GM18861 (cell line): ENCODE results near the gene PKNOX1.
"Not testable (repeated sequence)": the region's sequence is repeated elsewhere in the genome, so short reads cannot be mapped to it uniquely, and the experiment has no call there.

Experiments used
- ATAC-seq: cut with Tn5 transposase; IDR thresholded peaks from one replicate; pipeline ENCODE4 v1.9.1; 2021; ENCODE audit not compliant: unreplicated experiment

PKNOX1 gene

DNA sequence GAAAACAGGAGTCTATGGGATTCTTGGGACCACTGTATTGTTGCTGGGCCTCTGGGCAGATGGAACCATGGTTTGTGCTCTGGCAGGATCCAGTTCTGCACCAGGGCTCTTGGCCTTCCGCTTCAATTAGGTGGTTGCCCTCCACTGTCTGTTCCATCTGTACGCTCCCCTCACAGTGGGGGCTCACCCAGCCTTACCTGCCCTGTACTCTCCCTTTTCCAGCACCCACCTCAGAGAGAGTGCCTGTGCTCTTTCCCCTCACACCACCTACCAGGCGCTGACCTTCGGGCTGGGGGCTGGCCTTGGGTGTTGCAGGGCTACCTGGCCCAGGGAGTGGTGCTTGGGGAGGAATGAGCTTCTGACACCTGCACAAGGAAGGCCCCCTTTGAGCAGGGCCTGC, 7.5 kb downstream of the PKNOX1 start:
- no peak for ATAC-seq

DNA sequence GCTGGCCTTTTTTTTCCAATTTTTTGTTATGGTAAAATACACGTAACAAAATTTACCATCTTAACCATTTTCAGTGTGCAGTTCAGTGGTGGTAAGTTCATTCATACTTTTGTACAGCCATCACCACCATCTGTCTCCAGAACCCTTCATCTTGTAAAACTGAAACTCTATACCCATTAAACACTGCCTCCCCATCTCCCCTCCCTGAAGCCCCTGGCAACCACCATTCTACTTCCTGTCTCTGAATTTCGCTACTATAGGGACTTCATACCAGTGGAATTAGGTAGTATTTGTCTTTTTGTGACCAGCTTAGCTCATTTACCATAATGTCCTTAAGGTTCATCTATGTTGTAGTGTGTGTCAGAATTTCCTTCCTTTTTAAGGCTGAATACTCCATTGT, 8.7 kb downstream of the PKNOX1 start:
- no peak for ATAC-seq

DNA sequence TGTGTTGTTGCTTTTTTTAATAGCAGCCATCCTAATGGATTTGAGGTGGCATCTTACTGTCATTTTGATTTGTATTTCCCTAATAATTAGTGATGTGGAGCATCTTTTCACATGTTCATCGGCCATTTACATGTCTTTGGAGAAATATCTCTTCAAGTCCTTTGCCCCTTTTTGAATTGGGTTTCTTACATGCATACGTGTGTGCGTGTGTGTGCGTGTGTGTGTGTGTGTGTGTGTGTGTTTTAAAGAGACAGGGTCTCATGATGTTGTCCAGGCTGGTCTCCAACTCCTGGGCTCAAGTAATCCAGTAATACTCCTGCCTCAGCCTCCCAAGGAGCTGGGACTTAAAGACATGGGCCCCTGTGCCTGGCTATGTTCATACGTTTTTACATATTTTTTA, 9.5 kb downstream of the PKNOX1 start:
- ATAC-seq = no peak

GRCh38 chr21:42986125-42986783, 11.9 kb downstream of the PKNOX1 start:
- ATAC-seq = no peak

DNA sequence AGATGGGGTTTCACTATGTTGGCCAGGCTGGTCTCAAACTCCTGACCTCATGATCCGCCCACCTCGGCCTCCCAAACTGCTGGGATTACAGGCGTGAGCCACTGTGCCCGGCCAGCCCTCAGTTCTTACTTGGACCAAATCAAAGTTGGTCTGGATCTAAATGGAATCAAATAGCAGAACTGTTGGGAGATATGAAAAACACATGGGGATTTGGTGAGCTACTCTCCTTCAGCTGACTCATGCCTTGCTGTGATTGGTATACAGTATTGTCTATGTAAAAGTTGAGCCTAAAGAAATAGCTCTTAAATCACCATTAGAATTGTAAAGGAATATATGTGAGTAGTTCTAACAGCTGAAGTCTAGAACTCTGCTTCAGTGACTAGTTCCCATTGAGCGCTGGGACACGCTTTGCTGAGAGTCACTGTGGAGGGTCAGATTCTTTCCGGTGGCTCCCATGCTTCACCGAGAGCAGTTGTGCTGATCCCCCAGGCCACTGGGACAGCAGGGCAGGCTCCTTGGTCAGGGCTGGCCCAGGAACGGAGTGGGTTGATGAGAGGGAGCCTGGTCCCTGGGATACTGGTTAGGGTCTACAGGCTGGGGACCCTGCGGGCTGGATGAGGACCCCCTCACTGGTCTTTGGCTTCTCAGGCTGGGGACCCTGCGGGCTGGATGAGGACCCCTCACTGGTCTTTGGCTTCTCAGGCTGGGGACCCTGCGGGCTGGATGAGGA, 14.0 kb downstream of the PKNOX1 start:
- no peak for ATAC-seq

GRCh38 chr21:42989370-42989769, 15.0 kb downstream of the PKNOX1 start:
- ATAC-seq = not testable (repeated sequence)

GRCh38 chr21:42989816-42990650, 15.7 kb downstream of the PKNOX1 start:
- no peak for ATAC-seq

DNA sequence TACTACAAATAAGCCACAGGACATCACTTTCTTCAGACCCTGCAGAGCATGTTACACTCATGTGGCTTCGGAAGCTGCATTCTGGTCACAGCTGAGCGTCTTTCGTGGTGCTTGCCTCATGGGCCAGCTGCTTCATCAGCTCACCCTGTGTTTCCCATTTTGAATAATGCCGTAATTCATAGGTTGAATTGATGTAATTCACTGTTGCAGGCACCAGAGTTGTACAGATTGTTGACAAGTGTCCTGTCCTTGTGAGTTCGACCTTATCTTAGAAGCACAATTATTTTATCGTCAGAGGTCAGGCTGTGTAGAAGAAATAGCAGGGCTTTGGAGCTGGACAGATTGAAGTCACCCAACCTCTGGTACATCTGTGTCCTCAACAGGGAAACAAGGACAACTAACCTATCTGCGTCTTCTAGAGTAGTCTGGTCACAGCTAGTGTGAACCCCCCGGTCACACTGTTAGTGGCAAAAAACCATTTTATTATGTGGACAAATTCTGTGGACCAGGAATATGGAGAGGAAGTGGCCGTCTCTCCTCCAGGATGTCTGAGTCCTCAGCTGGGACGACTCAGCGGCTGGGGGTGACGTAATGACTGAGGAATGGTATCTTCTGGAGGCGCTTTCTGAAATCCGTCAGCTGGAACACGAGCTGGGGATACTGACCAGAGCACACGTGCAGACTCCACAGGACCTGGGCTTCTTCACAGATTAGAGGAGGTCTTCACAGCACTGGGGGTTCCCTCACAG, 17.8 kb downstream of the PKNOX1 start:
- no peak for ATAC-seq

- ATAC-seq = no peak
These were observed 18.8 kb downstream of the PKNOX1 start for GRCh38 chr21:42993051-42993712.

GRCh38 chr21:42997053-42997452, 22.7 kb downstream of the PKNOX1 start:
- no peak for ATAC-seq

DNA sequence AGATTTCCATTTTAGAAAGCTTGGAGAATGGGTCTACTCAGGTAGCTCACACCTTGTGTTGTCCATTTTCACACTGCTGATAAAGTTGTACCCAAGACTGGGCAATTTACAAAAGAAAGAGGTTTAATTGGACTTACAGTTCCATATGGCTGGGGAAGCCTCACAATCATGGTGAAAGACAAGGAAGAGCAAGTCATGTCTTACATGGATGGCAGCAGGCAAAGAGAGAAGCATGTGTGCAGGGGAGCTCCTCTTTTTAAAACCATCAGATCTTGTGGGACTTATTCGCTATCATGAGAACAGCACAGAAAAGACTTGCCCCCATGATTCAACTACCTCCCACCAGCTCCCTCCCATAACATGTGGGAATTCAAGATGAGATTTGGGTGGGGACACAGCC, 23.6 kb downstream of the PKNOX1 start:
- not testable (repeated sequence) for ATAC-seq

DNA sequence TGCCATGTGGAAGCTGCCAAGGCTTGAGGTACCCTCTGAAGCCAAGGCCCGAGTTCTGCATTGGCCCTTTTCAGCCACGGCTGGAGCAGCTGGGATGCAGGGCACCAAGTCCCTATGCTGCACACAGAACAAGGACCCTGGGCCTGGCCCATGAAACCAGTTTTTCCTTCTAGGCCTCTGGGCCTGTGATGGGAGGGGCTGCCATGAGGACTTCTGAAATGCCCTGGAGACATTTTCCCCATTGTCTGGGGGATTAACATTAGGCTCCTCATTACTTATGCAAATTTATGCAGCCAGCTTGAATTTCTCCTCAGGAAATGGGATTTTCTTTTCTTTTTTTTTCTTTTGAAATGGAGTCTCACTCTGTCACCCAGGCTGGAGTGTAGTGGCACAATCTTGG, 24.8 kb downstream of the PKNOX1 start:
- not testable (repeated sequence) for ATAC-seq

- ATAC-seq = not testable (repeated sequence)
These were observed 25.7 kb downstream of the PKNOX1 start for GRCh38 chr21:43000041-43000440.

DNA sequence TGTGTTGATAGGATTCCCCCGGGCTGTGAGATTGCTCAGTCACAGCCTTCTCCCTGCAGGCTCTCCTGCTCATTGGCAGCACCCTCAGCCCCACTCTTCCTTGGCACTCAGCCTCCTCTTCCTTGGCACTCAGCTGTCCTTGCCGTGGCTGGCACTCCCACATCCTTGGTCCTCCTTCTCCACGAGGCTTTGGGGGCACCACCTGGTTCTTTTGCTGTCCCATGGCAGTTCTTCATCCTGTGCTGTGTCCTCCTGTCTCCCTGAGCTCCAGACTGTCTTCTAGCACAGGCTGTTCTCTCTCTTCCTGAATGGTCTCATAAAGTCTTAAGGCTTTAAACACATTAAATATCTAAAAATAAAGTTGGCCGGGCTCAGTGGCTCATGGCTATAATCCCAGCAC, 27.0 kb downstream of the PKNOX1 start:
- no peak for ATAC-seq

DNA sequence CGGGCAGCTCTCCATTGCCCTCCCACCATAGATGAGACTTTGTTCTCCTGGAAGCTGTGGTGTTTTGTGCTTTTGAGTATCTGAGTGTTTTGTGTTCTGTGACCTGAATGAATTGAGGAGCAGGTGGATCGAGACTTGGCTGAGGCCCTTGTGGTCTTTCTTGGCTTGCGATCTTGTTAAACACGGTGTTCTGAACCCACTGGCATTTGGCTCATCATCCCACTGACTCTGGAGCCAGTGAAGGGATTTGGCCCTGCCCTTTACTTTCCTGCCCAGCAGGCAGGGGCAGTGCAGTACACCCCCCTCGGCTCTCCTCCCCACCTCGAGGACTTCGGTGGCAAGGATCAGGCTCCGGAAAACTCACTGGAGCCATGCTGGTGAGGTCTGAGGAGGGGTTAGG, 30.6 kb downstream of the PKNOX1 start:
- no peak for ATAC-seq

DNA sequence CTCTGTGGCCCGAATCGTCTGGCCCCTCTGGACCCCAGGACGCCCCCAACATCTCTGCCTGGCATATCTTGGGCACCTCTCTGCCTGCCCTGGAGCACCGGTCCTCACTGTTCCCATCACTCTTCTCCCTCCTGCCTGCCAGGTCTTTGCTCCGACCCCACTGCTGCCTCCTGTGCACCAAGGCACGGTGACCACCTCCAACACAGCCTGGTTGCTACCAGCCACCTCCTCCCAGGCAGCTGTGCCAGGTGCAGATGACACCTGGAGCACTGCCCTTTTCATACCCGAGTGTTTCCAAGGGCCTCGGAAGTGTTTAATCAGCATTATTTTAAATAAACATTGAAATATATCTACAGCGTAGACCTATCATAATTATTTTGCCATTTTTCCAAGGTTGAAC, 31.3 kb downstream of the PKNOX1 start:
- ATAC-seq = no peak

DNA sequence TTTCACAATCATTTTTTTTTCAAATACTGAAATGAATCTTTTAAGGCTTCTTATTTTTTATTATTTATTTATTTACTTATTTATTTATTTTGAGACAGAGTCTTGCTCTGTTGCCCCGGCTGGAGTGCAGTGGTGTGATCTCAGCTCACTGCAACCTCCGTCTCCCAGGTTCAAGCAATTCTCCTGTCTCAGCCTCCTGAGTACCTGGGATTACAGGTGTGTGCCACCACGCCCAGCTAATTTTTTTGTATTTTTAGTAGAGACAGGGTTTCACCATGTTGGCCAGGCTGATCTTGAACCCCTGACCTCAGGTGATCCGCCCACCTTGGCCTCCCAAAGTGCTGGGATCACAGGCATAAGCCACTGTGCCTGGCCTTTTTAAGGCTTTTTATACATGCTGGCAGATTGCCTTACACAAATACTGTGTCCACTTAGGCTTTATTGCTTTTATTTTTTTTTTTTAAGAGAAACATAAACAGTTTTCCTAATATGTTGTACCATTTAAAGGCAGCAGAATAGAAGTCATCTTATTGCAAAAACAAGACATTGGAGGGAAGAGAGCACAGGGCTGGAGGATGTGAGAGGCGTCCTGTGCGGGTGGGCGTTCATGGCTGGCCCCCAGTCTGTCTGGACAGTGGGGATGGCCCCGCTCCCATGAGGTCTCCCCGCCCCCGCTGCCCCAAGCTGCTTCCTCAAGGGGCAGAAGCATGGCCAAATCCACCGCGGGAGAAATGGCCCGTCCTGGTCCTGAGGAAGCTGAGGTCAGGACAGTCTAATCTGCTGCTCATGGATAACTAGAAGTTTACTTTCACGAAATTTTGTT, 31.9 kb downstream of the PKNOX1 start:
- not testable (repeated sequence) for ATAC-seq

- ATAC-seq = no peak
These were observed 32.5 kb downstream of the PKNOX1 start for GRCh38 chr21:43006874-43007208.

DNA sequence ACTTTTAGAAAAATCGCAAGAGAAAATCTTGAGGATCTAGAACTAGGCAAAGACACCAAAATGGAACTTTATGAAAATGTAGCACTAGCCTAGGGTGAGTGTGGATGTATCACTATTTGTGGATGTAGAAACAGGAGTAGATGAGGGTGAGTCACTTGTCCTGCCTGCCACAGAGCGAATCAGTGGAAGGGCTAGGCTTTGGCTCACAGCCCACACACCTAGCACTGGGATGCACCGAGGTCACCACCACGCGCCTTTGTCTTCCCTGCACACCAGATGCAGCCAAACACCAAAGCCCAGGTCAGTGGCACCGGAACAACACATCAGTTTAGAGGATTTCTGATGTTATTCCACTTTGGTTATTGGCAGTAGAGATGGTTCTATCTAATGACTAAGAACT, 38.2 kb downstream of the PKNOX1 start:
- ATAC-seq = no peak
